Measurements from ENCODE around the gene GOLGA6L4.
"Not testable (repeated sequence)": the region's sequence is repeated elsewhere in the genome, so short reads cannot be mapped to it uniquely, and the experiment has no call there.

GOLGA6L4 gene

DNA sequence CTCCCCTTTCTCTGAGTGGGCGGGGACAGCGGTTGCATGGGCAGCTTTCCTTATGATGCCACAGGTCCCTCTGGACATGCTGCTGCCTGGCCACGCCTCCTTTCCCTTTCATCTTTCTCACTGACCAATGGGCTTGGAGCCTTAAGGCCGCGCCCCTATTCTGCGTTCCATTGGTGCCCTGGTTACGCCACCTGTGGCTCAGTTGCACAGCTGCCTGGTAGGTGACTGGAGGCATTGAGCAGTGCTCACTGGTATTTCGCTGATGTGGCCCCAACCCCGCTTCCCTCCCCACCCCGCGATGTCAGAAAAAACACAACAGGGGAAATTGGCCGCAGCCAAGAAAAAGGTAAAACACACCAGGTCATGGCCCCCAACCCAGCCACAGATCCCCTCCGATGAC is at the start of gene GOLGA6L4:
TSS of gene GOLGA6L4 (plus strand) at position 201 of the 400 bp plus-strand sequence. CDS start at position 263, 62 bp downstream.
- not testable (repeated sequence) for DNase-seq

DNA sequence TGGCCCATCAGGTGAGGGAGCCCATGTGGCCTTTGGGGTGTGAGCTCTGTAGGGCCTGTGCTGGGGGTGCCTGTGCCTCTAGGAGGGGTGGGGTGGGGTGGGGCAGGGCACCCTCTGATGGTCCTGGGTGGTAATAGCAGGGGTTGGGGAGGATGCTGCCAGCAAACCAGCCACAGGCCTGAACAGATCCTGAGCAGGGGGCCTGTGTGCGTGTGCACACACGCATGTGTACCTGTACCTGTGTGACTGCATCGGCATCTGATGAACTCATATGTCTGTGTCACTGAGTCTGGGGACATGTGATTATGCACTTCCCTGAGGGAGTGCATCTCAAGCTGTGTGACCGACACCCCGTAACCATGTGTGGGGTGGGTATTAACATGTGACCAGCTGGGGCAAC is 42.6 kb upstream of the GOLGA6L4 start:
- DNase-seq: not testable (repeated sequence)

GRCh38 chr15:84195603-84196002 is 40.0 kb upstream of the GOLGA6L4 start:
- not testable (repeated sequence) for DNase-seq

- DNase-seq: not testable (repeated sequence)
These were observed 38.9 kb upstream of the GOLGA6L4 start for GRCh38 chr15:84196530-84197188.

GRCh38 chr15:84199865-84200264 is 35.7 kb upstream of the GOLGA6L4 start:
- DNase-seq: not testable (repeated sequence)

DNA sequence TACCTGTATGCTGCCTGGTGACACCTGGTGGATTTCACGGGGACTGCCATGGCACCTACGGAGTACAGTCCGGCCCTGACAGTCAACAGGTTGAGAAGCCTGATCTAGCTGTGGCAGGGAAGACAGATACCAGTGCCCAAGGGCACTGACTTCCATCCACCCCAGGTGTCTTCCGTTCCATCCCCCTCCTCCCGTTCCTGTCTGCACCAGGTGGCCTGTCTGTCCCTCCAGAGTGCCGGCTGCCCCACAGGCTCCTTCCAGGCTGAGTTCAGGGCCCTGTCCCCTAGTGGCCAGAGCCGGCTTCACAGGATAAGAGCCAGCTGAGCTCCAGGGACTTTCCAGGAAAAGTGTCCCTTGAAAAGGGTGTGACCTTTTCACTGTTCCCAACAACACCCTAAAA is 10.9 kb downstream of the GOLGA6L4 start:
- DNase-seq: not testable (repeated sequence)
